Activated CD8-positive, alpha-beta T cell treated with anti-CD3 and anti-CD28 coated beads for 36 hours (primary cell): Measurements from ENCODE around the gene THRAP3. TPM values are rescaled to one million over a fixed set of nuclear protein-coding genes. Genes with fewer than 3 reads are reported as not detected.

Experiments used
- ATAC-seq: fragments of 200-7000 bp; cut with Tn5 transposase; one replicate; pipeline ENCODE4 v1.10.0; 2021; ENCODE audit warnings: mild to moderate bottlenecking, moderate library complexity
- CTCF ChIA-PET: fragments of 350-600 bp; sonication (Branson Sonifier 250); formaldehyde crosslinking; loops from one replicate; lab custom pipeline; 2021; ENCODE audit warnings: antibody characterized with exemption; lab: Charles Lee
- POLR2A ChIA-PET: fragments of 350-600 bp; sonication (Branson Sonifier 250); formaldehyde crosslinking; loops from one replicate; lab custom pipeline; 2021; ENCODE audit warnings: antibody characterized with exemption; lab: Charles Lee
- DNase-seq: peaks from one replicate; pipeline ENCODE4 v3.0.0-alpha.2; 2020
- H3K27ac Mint-ChIP-seq: one replicate; pipeline ENCODE4 v1.8.0; 2021; ENCODE audit warnings: mild to moderate bottlenecking, mixed read lengths
- H3K27me3 Mint-ChIP-seq: one replicate; pipeline ENCODE4 v1.8.0; 2021; ENCODE audit warnings: mixed read lengths
- H3K36me3 Mint-ChIP-seq: one replicate; pipeline ENCODE4 v1.8.0; 2021; ENCODE audit warnings: low read depth, mixed read lengths
- H3K4me1 Mint-ChIP-seq: one replicate; pipeline ENCODE4 v1.8.0; 2021; ENCODE audit warnings: low read depth, mixed read lengths
- H3K4me3 Mint-ChIP-seq: one replicate; pipeline ENCODE4 v1.8.0; 2021; ENCODE audit warnings: mild to moderate bottlenecking, moderate library complexity, mixed read lengths
- H3K9me3 Mint-ChIP-seq: one replicate; pipeline ENCODE4 v1.8.0; 2021; ENCODE audit warnings: mixed read lengths
- CTCF ChIP-seq: fragments of 200-600 bp; IDR thresholded peaks from one replicate; pipeline ENCODE4 v1.8.0; 2022; ENCODE audit warnings: antibody characterized with exemption, mild to moderate bottlenecking
- intact Hi-C: fragments of 100-400 bp; cut with micrococcal nuclease; formaldehyde crosslinking; loops from one replicate; pipeline ENCODE4 v1.10.0; 2022
- total RNA-seq, 2 experiments: library from RNA; stranded (reverse); gene quantifications; one replicate each; pipeline ENCODE4 v1.2.3, GENCODE V29; 2021

THRAP3 gene
- total RNA-seq, 2 experiments from 2014 or later: 119 to 121 TPM

GRCh38 chr1:36304970-36305914, 81.0 kb downstream of the THRAP3 start:
- H3K4me3 Mint-ChIP-seq: peak overlapping the region; percentile 93
- POLR2A ChIA-PET: interaction anchor here (0.9 to 10.3 kb wide), 8 partner anchors 11 to 157 kb away, joined by 3 to 89 read pairs (median 6); partner anchors contain the start of genes EVA1B and THRAP3
- CTCF ChIA-PET: interaction anchor here (1.3 to 3.1 kb wide), 5 partner anchors 13 to 156 kb away, joined by 3 to 10 read pairs (median 5); partner anchors contain the start of gene TRAPPC3
- ATAC-seq (peak; percentile 14), DNase-seq (peak; percentile 76)
- H3K4me1 Mint-ChIP-seq: peaks cover 39% of the 10 kb centered on the region
- no peaks in the 10 kb centered on the region for H3K27me3 Mint-ChIP-seq
- H3K27ac Mint-ChIP-seq: peak overlapping the region; percentile 78
- peaks cover 40% of the 10 kb centered on the region for H3K36me3 Mint-ChIP-seq
- H3K9me3 Mint-ChIP-seq: no peaks in the 10 kb centered on the region
- TF ChIP-seq CTCF: no peak
- intact Hi-C loops: no loop called here

DNA sequence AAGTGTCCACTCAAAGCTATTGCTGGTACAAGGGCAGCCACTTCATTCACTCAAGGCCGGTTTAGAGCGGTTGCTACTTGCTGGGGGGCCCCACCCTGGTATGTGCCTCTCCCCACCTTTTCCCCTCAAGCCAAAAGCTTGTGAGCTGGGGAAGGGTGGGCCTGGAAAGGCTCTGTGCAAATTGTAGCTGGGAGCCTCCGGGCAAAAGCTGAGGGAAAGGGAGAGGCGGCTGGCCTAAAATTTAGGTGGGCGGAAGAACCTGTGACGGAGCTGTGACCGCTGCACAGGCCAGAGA, 81.6 kb downstream of the THRAP3 start:
- POLR2A ChIA-PET: interaction anchor here (0.9 to 10.3 kb wide), 9 partner anchors 8 to 157 kb away, joined by 3 to 89 read pairs (median 5); partner anchors contain the start of genes EVA1B and THRAP3
- ATAC-seq: no peak

DNA sequence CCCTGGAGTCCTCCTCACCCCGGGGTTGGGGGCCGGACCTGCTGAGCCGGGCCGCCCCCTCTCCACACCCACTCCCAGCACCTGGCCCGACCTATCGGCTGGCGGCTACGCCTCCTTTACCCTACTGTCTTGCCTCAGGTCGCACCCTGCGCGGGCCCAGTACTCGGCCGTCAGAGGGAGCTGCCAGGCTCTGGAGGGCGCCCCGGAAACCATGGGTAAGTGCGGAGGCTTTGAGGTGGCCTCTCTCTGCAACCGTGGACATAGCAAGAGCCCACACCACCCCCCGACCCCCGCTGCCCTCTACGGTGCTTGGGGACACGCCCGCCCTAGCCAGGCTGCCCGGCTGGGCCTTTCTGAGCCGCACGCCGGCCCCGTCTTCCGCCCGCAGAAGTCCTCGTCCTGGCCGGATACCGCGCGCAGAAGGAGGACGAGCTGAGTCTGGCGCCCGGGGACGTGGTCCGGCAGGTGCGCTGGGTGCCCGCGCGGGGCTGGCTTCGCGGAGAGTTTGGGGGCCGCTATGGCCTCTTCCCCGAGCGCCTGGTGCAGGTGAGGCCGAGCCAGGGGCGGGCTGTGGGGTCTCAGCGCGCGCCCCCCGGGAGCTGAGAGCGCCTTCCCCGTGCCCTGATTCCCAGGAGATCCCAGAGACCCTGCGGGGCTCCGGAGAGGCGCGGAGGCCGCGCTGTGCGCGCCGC, 82.1 kb downstream of the THRAP3 start, which contains the start of gene SH3D21:
Gene SH3D21 (plus strand): TSS at position 159 of the 692 bp plus-strand sequence. CDS start 53 bp downstream, at position 212.
- peaks cover 32% of the 10 kb centered on the region for H3K4me1 Mint-ChIP-seq
- TF ChIP-seq CTCF: peak; percentile 41
- DNase-seq (peak; percentile 69), ATAC-seq (peak; percentile 37)
- no peaks in the 10 kb centered on the region for H3K9me3 Mint-ChIP-seq
- peak within 1 kb of the TSS; percentile 92 for H3K27ac Mint-ChIP-seq
- peak within 1 kb of the TSS; percentile 93 for H3K4me3 Mint-ChIP-seq
- ChIA-PET CTCF (interaction anchor here (1.2 to 3.1 kb wide), 7 partner anchors 12 to 157 kb away, joined by 3 to 10 read pairs (median 5); partner anchors contain the start of gene TRAPPC3), POLR2A (interaction anchor here (0.6 to 10.3 kb wide), 13 partner anchors 8 to 158 kb away, joined by 3 to 89 read pairs (median 4); partner anchors contain the start of genes EVA1B and THRAP3)
- no peaks in the 10 kb centered on the region for H3K27me3 Mint-ChIP-seq
- intact Hi-C loops: no loop called here
- peaks cover 33% of the 10 kb centered on the region for H3K36me3 Mint-ChIP-seq

More for the DNA sequence above, 81.6 kb downstream of the THRAP3 start:
- intact Hi-C loops: no loop called here
- no peaks in the 10 kb centered on the region for H3K9me3 Mint-ChIP-seq
- DNase-seq: no peak
- H3K4me1 Mint-ChIP-seq: peaks cover 37% of the 10 kb centered on the region
- no peaks in the 10 kb centered on the region for H3K27me3 Mint-ChIP-seq
- H3K27ac Mint-ChIP-seq: peak overlapping the region; percentile 78
- CTCF ChIA-PET: interaction anchor here (1.2 to 3.1 kb wide), 6 partner anchors 12 to 156 kb away, joined by 3 to 10 read pairs (median 5); partner anchors contain the start of gene TRAPPC3
- no peak for TF ChIP-seq CTCF
- peaks cover 37% of the 10 kb centered on the region for H3K36me3 Mint-ChIP-seq
- peak overlapping the region; percentile 93 for H3K4me3 Mint-ChIP-seq

- peak; percentile 95 for DNase-seq
- Mint-ChIP-seq H3K4me1 (peaks cover 32% of the 10 kb centered on the region), H3K9me3 (no peaks in the 10 kb centered on the region), H3K4me3 (peak overlapping the region; percentile 93), H3K36me3 (peaks cover 29% of the 10 kb centered on the region), H3K27me3 (no peaks in the 10 kb centered on the region), H3K27ac (peak overlapping the region; percentile 92)
- POLR2A ChIA-PET: interaction anchor here (0.6 to 10.3 kb wide), 11 partner anchors 9 to 147 kb away, joined by 3 to 89 read pairs (median 4); partner anchors contain the start of genes EVA1B and THRAP3
- TF ChIP-seq CTCF: no peak
- peak; percentile 97 for ATAC-seq
- CTCF ChIA-PET: interaction anchor here (1.2 to 3.1 kb wide), 7 partner anchors 11 to 158 kb away, joined by 3 to 10 read pairs (median 5); partner anchors contain the start of gene TRAPPC3
- intact Hi-C loops: no loop called here
These were observed 82.7 kb downstream of the THRAP3 start for GRCh38 chr1:36306902-36307456.
